Activated T-helper 2 cell treated with anti-CD3 and anti-CD28 coated beads, Interferon-gamma antibody, Interleukin-2, Interleukin-4, amounts not matched to agents 10 μg/mL and 5 μg/mL and 100 μg/mL, durations not matched to agents 14 hours and 24 hours and 36 hours (primary cell): ENCODE results near the gene MGAM2. TPM values are rescaled to one million over a fixed set of nuclear protein-coding genes. Genes with fewer than 3 reads are reported as not detected.

ENCODE experiments used
- DNase-seq: peaks from one replicate; pipeline ENCODE4 v3.0.0; 2021; ENCODE audit warnings: low spot score
- H3K27ac Mint-ChIP-seq: one replicate; pipeline ENCODE4 v1.8.0; 2021; ENCODE audit warnings: mixed read lengths
- H3K27me3 Mint-ChIP-seq: one replicate; pipeline ENCODE4 v1.8.0; 2021; ENCODE audit warnings: low read depth, mixed read lengths
- H3K36me3 Mint-ChIP-seq: one replicate; pipeline ENCODE4 v1.8.0; 2021; ENCODE audit warnings: low read depth, mixed read lengths
- H3K4me1 Mint-ChIP-seq: one replicate; pipeline ENCODE4 v1.8.0; 2021; ENCODE audit warnings: low read depth, mixed read lengths
- H3K4me3 Mint-ChIP-seq: one replicate; pipeline ENCODE4 v1.8.0; 2021; ENCODE audit warnings: low read depth, mild to moderate bottlenecking, moderate library complexity, mixed read lengths
- H3K9me3 Mint-ChIP-seq: one replicate; pipeline ENCODE4 v1.8.0; 2021; ENCODE audit warnings: mixed read lengths
- intact Hi-C: fragments of 100-400 bp; cut with micrococcal nuclease; formaldehyde crosslinking; loops from one replicate; pipeline ENCODE4 v1.15.1; 2023
- total RNA-seq: library from RNA; stranded (reverse); gene quantifications from 2 replicates; pipeline ENCODE4 v1.2.3, GENCODE V29; 2022

Gene MGAM2
- total RNA-seq, 1 donor from 2014 or later: not detected

DNA sequence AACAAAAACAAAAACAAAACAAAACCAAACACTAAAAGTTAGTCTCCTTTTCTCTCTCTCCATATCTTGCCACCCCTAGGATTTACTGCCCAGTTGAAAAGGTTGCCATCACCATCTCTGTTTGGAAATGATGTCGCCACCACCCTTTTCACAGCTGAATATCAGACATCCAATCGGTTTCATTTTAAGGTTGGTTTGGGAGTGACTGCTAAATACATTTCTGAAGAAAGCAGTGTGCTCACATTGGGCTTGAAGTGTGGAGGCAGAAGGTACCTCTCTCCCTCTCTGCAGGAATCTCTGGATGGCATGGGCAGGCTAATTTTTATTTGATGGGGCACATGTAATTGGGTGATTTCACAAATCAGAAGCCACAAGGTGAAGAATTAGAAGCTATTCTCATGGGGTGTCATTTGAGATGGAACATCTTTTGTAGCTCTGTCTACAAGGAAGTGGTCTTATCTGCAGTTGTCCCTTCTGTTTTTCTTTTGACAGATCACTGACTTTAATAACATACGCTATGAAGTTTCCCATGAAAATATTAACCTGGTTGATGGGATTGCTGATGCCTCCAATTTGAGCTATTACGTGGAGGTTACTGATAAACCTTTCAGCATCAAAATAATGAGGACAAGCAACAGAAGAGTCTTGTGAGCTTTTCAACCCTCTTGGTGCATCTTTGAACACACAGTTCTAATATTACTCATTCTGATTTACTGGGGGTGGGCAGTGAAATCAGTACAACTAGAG lies 20.1 kb downstream of the MGAM2 start:
- no peak for DNase-seq
- no peak overlapping the region for H3K27ac Mint-ChIP-seq
- intact Hi-C loops: no loop called here
- no peak overlapping the region for H3K4me3 Mint-ChIP-seq
- no peaks in the 10 kb centered on the region for H3K9me3 Mint-ChIP-seq
- H3K36me3 Mint-ChIP-seq: no peaks in the 10 kb centered on the region
- H3K4me1 Mint-ChIP-seq: no peaks in the 10 kb centered on the region
- no peaks in the 10 kb centered on the region for H3K27me3 Mint-ChIP-seq

DNA sequence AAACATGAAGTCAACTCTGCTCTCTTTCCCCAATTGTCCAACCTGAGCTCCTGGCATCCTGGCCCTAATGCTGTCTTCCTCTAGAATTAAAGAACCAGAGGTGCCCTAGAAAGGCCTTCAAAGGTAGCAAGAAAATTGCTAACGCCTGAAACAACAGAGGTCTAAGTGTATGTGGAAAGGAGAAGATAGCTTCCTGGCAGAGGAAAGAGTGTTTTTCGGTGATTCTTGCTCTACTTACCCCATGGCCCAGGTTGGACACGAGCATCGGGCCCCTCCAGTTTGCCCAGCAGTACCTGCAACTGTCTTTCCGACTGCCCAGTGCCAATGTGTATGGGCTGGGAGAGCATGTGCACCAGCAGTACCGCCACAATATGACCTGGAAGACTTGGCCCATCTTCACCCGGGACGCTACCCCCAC lies 22.2 kb downstream of the MGAM2 start:
- H3K27me3 Mint-ChIP-seq: no peaks in the 10 kb centered on the region
- DNase-seq: no peak
- no peaks in the 10 kb centered on the region for H3K9me3 Mint-ChIP-seq
- no peaks in the 10 kb centered on the region for H3K36me3 Mint-ChIP-seq
- no peak overlapping the region for H3K27ac Mint-ChIP-seq
- no peaks in the 10 kb centered on the region for H3K4me1 Mint-ChIP-seq
- intact Hi-C loops: no loop called here
- H3K4me3 Mint-ChIP-seq: no peak overlapping the region

DNA sequence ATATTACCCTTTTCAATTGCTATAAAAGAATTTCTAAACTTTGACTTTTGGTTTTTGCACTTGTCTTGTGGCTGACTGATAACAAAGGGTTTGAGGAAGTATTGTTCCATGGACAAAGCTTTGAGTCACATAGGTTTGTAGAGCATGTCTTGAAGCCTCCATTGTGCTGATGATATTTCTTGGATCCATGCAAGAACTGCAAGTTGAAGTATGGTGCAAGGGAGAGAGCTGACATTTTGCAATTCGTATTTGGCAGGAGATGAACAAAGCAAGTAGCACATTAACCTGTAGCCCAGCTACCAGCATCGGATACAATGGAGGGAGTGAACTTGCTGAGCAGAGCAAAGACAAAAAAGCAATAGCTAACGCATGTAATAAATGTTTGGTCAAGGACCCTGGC lies 23.4 kb downstream of the MGAM2 start:
- H3K27me3 Mint-ChIP-seq: no peaks in the 10 kb centered on the region
- H3K27ac Mint-ChIP-seq: no peak overlapping the region
- DNase-seq: no peak
- H3K36me3 Mint-ChIP-seq: no peaks in the 10 kb centered on the region
- no peak overlapping the region for H3K4me3 Mint-ChIP-seq
- H3K4me1 Mint-ChIP-seq: no peaks in the 10 kb centered on the region
- intact Hi-C loops: no loop called here
- no peaks in the 10 kb centered on the region for H3K9me3 Mint-ChIP-seq

DNA sequence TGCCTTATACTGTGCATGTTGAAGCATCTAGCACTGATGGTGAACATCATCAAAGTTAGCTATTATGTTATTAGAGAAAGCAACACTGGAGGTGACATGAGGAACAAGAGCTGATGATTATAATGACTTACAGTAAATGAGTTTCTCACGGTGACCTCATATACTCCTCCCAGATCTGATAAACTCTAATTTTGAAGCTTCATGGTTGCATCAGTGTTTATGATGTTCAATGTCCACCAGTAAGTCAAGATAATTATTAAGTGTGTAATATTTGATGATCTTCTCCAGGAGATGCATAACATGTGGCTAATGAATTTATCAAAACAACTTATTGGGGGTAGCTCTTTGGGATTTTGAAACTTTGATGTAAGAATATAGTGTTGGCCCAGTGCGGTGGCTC lies 27.5 kb downstream of the MGAM2 start:
- intact Hi-C loops: no loop called here
- H3K27ac Mint-ChIP-seq: no peak overlapping the region
- no peaks in the 10 kb centered on the region for H3K9me3 Mint-ChIP-seq
- H3K36me3 Mint-ChIP-seq: no peaks in the 10 kb centered on the region
- no peak overlapping the region for H3K4me3 Mint-ChIP-seq
- no peak for DNase-seq
- H3K27me3 Mint-ChIP-seq: peaks cover 3% of the 10 kb centered on the region
- H3K4me1 Mint-ChIP-seq: no peaks in the 10 kb centered on the region

DNA sequence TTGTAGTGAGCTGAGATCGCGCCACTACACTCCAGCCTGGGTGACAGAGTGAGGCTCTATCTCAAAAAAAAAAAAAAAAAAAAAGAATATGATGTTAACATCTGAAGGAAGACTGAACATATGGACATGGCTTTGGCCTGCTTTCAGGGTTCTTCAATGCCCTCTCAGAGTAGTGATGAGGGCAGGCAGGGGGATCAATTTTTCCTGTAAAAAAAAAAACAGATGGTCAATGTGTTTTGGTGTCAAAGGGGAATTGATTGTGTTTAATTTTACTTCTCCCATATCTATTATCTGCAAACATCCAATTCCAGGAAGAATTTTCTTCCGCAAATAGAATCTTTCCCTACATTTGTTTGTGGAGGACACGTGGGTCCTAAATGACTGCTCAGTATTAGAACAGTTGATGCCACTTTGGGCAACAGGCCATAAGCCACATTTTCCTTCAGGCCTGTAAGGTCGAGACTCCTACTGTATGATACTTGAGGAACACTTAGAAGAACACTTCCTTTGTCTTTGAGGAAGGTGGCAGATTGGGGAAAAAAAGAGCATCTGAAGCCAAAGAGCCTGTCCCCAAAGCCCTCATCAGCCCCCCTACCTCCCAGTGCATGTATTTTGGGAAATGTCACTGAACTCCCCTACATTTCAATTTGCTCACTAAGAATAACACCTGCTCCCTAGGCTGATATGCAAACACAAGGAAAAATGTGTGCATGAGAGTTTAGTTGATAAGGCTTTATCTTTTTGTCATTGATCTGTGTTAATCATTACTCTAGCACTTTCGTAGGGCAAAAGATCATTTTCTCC lies 28.3 kb downstream of the MGAM2 start:
- Mint-ChIP-seq H3K36me3 (no peaks in the 10 kb centered on the region), H3K4me1 (no peaks in the 10 kb centered on the region), H3K9me3 (no peaks in the 10 kb centered on the region), H3K27ac (no peak overlapping the region), H3K4me3 (no peak overlapping the region), H3K27me3 (peaks cover 4% of the 10 kb centered on the region)
- intact Hi-C loops: no loop called here
- no peak for DNase-seq

DNA sequence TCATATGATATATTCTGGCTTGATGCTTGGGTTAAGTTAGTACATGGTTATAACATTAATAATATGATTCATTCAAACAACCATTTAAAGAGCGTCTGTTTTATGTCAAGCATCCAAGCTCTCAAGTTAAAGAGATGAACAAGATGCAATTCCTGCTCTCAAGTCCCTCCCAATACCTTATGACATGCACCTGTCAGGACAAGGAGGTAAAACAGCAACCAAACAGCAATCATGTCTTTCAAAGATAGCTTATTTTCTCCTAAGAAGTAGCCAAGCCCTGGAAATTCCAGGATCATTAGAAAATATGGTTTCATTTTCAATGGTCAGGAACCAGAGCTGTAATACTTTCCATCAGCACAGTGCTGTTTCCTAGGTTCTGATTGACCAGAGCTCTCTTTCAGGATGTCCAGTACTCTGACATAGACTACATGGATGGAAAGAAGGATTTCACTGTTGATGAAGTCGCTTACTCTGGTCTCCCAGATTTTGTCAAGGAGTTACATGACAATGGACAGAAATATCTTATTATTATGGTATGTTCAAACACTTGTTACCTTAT lies 29.0 kb downstream of the MGAM2 start:
- peaks cover 9% of the 10 kb centered on the region for H3K27me3 Mint-ChIP-seq
- DNase-seq: no peak
- no peaks in the 10 kb centered on the region for H3K9me3 Mint-ChIP-seq
- H3K4me3 Mint-ChIP-seq: no peak overlapping the region
- no peaks in the 10 kb centered on the region for H3K36me3 Mint-ChIP-seq
- intact Hi-C loops: no loop called here
- no peaks in the 10 kb centered on the region for H3K4me1 Mint-ChIP-seq
- H3K27ac Mint-ChIP-seq: no peak overlapping the region

DNA sequence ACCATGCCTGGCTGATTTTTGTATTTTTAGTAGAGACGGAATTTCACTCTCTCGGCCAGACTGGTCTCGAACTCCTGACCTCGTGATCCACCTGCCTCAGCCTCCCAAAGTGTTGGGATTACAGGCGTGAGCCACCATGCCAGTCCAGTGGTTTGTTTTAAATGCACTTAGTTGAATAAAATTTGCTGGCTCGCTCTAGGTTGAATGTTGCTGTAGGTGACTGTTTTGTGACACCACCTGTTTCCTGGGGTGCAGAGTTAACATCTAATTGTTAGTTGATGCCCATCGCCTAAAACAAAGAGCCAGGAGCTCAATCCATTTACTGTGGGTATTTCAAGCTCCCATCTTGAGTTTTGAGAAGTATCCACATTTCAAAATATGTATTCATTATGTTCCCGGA lies 31.2 kb downstream of the MGAM2 start:
- H3K9me3 Mint-ChIP-seq: no peaks in the 10 kb centered on the region
- peaks cover 13% of the 10 kb centered on the region for H3K27me3 Mint-ChIP-seq
- intact Hi-C loops: no loop called here
- H3K4me3 Mint-ChIP-seq: no peak overlapping the region
- no peaks in the 10 kb centered on the region for H3K4me1 Mint-ChIP-seq
- no peak overlapping the region for H3K27ac Mint-ChIP-seq
- no peak for DNase-seq
- H3K36me3 Mint-ChIP-seq: no peaks in the 10 kb centered on the region

DNA sequence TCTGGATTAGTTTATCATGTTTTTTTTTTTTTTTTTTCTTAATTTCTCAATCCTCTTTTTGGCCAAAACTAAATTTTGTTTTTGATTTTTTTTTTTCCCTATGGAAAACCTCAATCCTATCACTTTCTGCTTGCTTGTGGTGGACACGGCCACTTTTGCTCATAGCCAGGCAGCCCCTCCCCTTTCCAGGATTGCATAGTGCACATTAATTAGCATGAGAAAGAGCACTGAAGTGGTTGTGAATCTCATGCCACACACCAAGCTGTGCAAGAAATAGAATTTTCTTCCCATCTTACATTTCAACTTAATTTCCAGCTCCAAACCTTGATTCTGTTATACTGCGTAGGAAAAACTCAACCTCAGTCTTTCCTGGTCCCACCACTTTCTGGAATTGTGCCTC lies 34.6 kb downstream of the MGAM2 start:
- intact Hi-C loops: no loop called here
- Mint-ChIP-seq H3K27me3 (peaks cover 28% of the 10 kb centered on the region), H3K4me1 (no peaks in the 10 kb centered on the region), H3K4me3 (no peak overlapping the region), H3K27ac (no peak overlapping the region), H3K9me3 (no peaks in the 10 kb centered on the region), H3K36me3 (no peaks in the 10 kb centered on the region)
- no peak for DNase-seq

DNA sequence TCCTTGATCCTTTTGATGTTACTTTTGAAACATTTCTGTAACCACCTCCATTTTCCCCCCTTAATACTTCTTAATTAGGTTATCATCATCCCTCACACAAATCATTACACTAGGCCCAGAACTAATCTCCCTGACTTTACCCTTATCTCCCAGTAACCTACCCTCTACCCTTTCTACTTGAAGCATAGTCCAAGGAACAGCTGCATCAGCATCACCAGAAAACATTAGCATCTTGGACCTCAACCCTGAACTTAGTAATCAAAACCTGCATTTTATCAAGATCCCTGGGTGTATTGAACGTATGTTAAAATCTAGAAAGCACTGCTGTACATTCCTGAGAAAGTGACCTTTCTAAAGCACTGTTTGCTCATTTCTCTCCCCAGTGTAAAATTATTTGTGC lies 38.8 kb downstream of the MGAM2 start:
- no peak overlapping the region for H3K27ac Mint-ChIP-seq

DNA sequence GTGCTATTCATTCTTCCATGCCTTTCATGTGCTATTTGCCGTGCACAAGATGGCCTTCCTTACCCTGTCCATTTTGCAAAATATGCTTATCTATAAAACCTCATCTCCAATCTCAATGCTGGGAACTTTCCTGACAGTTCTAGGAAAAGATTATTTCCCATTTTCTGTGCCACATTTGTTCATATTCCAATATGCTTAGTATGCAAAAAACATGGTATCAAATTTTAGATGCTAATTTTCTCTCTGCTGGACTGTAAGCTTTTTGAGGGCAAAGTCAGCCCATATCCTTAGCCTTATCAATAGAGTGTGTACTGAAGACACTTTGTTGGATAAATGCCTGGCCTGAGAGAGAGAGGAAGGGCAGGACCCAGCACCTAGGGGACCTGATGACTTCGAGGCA lies 39.4 kb downstream of the MGAM2 start:
- intact Hi-C loops: no loop called here
- no peaks in the 10 kb centered on the region for H3K9me3 Mint-ChIP-seq
- H3K4me1 Mint-ChIP-seq: peaks cover 7% of the 10 kb centered on the region
- no peak for DNase-seq
- no peak overlapping the region for H3K4me3 Mint-ChIP-seq
- H3K36me3 Mint-ChIP-seq: no peaks in the 10 kb centered on the region
- H3K27me3 Mint-ChIP-seq: peaks cover 31% of the 10 kb centered on the region
- no peak overlapping the region for H3K27ac Mint-ChIP-seq

More for the DNA sequence above, 38.8 kb downstream of the MGAM2 start:
- no peaks in the 10 kb centered on the region for H3K9me3 Mint-ChIP-seq
- H3K4me1 Mint-ChIP-seq: peaks cover 7% of the 10 kb centered on the region
- H3K27me3 Mint-ChIP-seq: peaks cover 31% of the 10 kb centered on the region
- H3K4me3 Mint-ChIP-seq: no peak overlapping the region
- intact Hi-C loops: no loop called here
- H3K36me3 Mint-ChIP-seq: no peaks in the 10 kb centered on the region
- no peak for DNase-seq

DNA sequence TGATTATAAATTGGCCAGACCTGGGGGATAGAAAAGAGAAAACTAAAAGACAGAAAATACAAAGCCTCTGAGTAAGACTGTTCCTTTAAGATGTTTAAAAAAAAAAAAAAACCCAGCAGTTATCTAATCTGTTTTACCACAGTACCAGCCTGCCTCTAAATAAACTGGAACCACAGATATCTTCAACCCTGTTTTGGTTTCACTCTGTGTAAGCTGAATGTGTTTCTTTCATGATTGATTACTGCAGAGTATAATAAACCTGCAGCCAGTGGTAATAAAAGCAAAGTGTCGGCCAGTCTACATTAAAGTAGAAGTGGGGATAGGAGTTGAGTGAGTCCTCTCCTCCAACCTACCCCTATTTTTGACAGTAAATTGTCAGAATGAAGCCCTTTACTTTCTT lies 40.6 kb downstream of the MGAM2 start:
- Mint-ChIP-seq H3K27ac (no peak overlapping the region), H3K36me3 (no peaks in the 10 kb centered on the region), H3K4me1 (peaks cover 7% of the 10 kb centered on the region), H3K9me3 (no peaks in the 10 kb centered on the region), H3K4me3 (no peak overlapping the region), H3K27me3 (peaks cover 30% of the 10 kb centered on the region)
- DNase-seq: no peak
- intact Hi-C loops: no loop called here

DNA sequence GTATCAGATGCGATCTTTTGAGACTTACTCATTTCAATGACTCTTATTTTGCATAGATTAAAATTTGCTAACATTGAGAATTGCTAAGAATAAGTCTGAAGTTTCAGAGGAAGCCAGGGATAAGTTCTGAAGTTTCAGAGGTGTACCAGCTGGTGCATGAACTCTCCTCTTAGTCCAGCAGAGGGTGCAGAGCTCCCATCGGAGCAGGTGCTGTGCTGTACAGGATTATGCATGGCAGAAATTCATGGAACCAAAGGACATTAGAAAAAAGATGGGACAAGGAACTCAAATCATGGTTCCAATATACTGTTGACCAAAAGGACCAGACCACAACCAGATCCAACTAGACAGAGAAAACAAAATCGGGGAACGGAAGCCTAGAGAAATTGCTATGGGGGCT lies 41.9 kb downstream of the MGAM2 start:
- Mint-ChIP-seq H3K4me1 (peaks cover 7% of the 10 kb centered on the region), H3K27ac (no peak overlapping the region), H3K27me3 (peaks cover 25% of the 10 kb centered on the region), H3K4me3 (no peak overlapping the region), H3K36me3 (no peaks in the 10 kb centered on the region), H3K9me3 (no peaks in the 10 kb centered on the region)
- intact Hi-C loops: no loop called here
- no peak for DNase-seq
